Gastrocnemius medialis (tissue), 4 donors: ENCODE data around the gene WBP4. TPM values are rescaled to one million over a fixed set of nuclear protein-coding genes. Genes with fewer than 3 reads are reported as not detected.

ENCODE experiments used
- ATAC-seq, 2 donors: fragments of 150-250 bp; one replicate each; pipeline ENCODE4 v1.9.1; 2016
- DNase-seq, 2 donors: peaks; one replicate each; pipeline ENCODE4 v3.0.0-alpha.2; 2019
- H3K27ac ChIP-seq, 4 donors: fragments of 200-600 bp; sonication (generic); 1 replicate in 1 of 4; 2 replicates in 3 of 4; pipeline ENCODE4 v1.5.1; 2016 to 2018; ENCODE audit warnings: mild to moderate bottlenecking in 2 of 4, moderate library complexity in 1 of 4
- H3K27me3 ChIP-seq, 3 donors: fragments of 200-600 bp; sonication (generic) in 2 of 3; 1 replicate in 1 of 3; 2 replicates in 2 of 3; pipeline versions ENCODE4 v1.5.1 to v1.6.0; 2016 to 2019; ENCODE audit warnings: mild to moderate bottlenecking in 1 of 3, moderate library complexity in 1 of 3
- H3K36me3 ChIP-seq, 2 donors: fragments of 200-600 bp; sonication (generic) in 1 of 2; one replicate each; pipeline ENCODE4 v1.5.1; 2017 to 2018
- H3K4me1 ChIP-seq, 2 donors: fragments of 200-600 bp; sonication (generic) in 1 of 2; one replicate each; pipeline ENCODE4 v1.5.1; 2016 to 2017; ENCODE audit warnings: mild to moderate bottlenecking in 2 of 2
- H3K4me3 ChIP-seq, 4 donors: fragments of 200-600 bp; sonication (generic) in 3 of 4; 1 replicate in 1 of 4; 2 replicates in 3 of 4; pipeline ENCODE4 v1.5.1; 2016 to 2019; ENCODE audit warnings: mild to moderate bottlenecking in 2 of 4
- H3K9me3 ChIP-seq, 3 donors: fragments of 200-600 bp; sonication (generic) in 2 of 3; 1 replicate in 1 of 3; 2 replicates in 2 of 3; pipeline ENCODE4 v1.5.1; 2016 to 2019
- CTCF ChIP-seq, 5 experiments: fragments of 450-650 bp in 3 of 5; fragments of 200-600 bp in 2 of 5; sonication (generic) in 2 of 5; IDR thresholded peaks in 4 of 5; conservative IDR thresholded peaks in 1 of 5; 1 replicate in 4 of 5; 2 replicates in 1 of 5; pipeline ENCODE4 v1.5.1; 2016 to 2019; ENCODE audit warnings: antibody characterized with exemption in 5 of 5, mild to moderate bottlenecking in 3 of 5, moderate library complexity in 3 of 5
- POLR2A ChIP-seq, 2 donors: fragments of 450-650 bp; IDR thresholded peaks; one replicate each; pipeline ENCODE4 v1.6.1; 2017; ENCODE audit warnings: antibody characterized with exemption in 2 of 2, mild to moderate bottlenecking in 2 of 2, moderate library complexity in 2 of 2
- in situ Hi-C, 4 donors: fragments of 200-750 bp; cut with MboI; loops; one replicate each; pipeline versions ENCODE4 v1.15.0 to v1.8.0; 2017; ENCODE audit warnings: low sequenced_read_pairs in 4 of 4
- intact Hi-C: fragments of 100-400 bp; cut with DNase I; formaldehyde crosslinking; loops from one replicate; pipeline ENCODE4 v1.15.1; 2023; ENCODE audit warnings: low total_unique reads
- total RNA-seq, 4 donors: library from RNA; depleted of rRNA; stranded (reverse); fragments of >200 nt; gene quantifications; one replicate each; pipeline versions ENCODE4 v1.1.0 to v1.2.3, GENCODE V29; 2016

WBP4 gene
- total RNA-seq, 4 donors from 2014 or later, result 20.2 to 31.3 (median 25.5) TPM

GRCh38 chr13:41099986-41100385 lies 38.7 kb downstream of the WBP4 start:
- H3K4me1 ChIP-seq, result no peaks in the 10 kb centered on the region
- ATAC-seq (no peak), DNase-seq (no peak)
- TF ChIP-seq POLR2A (IDR thresholded peaks at IDR 0.05) (no peak), CTCF (IDR thresholded peaks at IDR 0.05 in 4 of 5, conservative IDR thresholded peaks at IDR 0.05 in 1 of 5) (no peak)
- H3K36me3 ChIP-seq, result no peaks in the 10 kb centered on the region
- H3K27ac ChIP-seq, result no peak overlapping the region
- H3K27me3 ChIP-seq, result no peaks in the 10 kb centered on the region
- in situ Hi-C loops (no loop called here), intact Hi-C loops (no loop called here)
- H3K9me3 ChIP-seq, result no peaks in the 10 kb centered on the region
- no peak overlapping the region for H3K4me3 ChIP-seq

DNA sequence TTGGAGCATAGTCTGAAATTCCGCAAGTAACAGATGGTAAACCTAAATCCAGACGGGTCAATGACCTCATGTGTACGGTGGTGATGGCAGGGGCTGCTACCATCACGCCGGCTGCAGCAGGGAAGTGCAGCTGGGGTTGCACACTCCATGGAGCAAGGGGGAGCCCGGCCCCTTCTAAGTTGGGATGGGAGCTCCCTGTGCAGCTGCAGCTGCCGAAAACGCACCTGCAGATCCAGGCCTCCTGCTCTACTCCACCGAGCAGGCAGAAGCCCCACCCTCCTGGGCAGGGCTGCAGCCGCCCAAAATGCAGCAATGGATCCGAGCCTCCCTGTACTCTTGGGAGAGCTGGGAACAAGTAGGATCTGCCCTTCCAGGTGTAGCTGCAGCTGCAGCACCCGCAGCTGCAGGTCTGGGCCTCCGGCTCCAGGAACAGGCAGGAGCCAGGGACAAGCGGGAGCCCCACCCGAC lies 45.8 kb downstream of the WBP4 start:
- intact Hi-C loops (no loop called here), in situ Hi-C loops (no loop called here)
- ATAC-seq (no peak), DNase-seq (no peak)
- Histone ChIP-seq H3K27me3 (no peaks in the 10 kb centered on the region), H3K27ac (no peak overlapping the region), H3K4me3 (no peak overlapping the region), H3K4me1 (no peaks in the 10 kb centered on the region), H3K36me3 (no peaks in the 10 kb centered on the region), H3K9me3 (no peaks in the 10 kb centered on the region)
- no peak for TF ChIP-seq CTCF (IDR thresholded peaks at IDR 0.05 in 4 of 5, conservative IDR thresholded peaks at IDR 0.05 in 1 of 5)
- no peak for TF ChIP-seq POLR2A (IDR thresholded peaks at IDR 0.05)

DNA sequence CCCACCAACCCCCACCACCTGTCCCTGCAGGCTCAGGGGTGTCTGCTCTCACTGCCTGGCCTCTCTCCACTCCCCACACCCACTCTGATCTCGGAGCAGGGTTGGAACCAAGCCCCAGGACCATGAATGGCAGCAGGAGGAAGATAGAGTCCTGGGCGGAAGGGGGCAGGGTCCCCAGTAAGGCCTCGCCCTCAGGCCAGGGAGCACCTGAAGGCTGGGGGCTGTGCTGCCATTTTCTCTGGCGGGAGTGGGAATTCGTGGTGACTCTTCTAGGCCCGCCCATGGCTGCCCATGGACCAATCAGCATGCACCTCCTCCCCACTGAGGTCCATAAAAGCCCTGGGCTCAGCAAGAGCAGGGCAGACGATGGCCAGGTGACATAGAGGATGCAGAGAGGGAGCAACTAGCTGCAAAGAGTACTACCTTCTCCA lies 46.3 kb downstream of the WBP4 start:
- Histone ChIP-seq H3K9me3 (no peaks in the 10 kb centered on the region), H3K27me3 (no peaks in the 10 kb centered on the region), H3K27ac (no peak overlapping the region), H3K36me3 (no peaks in the 10 kb centered on the region), H3K4me3 (no peak overlapping the region), H3K4me1 (no peaks in the 10 kb centered on the region)
- DNase-seq (no peak), ATAC-seq (no peak)
- TF ChIP-seq POLR2A (IDR thresholded peaks at IDR 0.05) (no peak), CTCF (IDR thresholded peaks at IDR 0.05 in 4 of 5, conservative IDR thresholded peaks at IDR 0.05 in 1 of 5) (no peak)
- in situ Hi-C loops (no loop called here), intact Hi-C loops (no loop called here)

DNA sequence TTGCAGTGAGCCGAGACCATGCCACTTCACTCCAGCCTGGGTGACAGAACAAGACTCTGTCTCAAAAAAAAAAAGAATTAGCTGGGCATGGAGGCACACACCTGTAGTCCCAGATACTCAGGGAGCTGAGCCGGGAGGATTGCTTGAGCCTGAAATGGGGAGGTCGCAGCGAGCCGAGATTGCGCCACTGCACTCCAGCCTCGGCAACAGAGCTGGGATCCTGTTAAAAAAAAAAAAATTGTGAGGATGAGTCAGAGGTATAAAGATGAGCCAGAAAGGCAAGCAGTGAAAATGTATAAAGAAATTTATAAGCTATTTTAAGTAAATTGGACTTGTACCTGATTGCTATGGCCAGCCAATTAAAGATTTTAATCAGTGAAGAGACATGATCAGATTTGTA lies 50.1 kb downstream of the WBP4 start:
- intact Hi-C loops (no loop called here), in situ Hi-C loops (no loop called here)
- Histone ChIP-seq H3K27ac (no peak overlapping the region), H3K4me1 (no peaks in the 10 kb centered on the region), H3K9me3 (no peaks in the 10 kb centered on the region), H3K36me3 (no peaks in the 10 kb centered on the region), H3K27me3 (no peaks in the 10 kb centered on the region), H3K4me3 (no peak overlapping the region)
- DNase-seq (no peak), ATAC-seq (no peak)
- TF ChIP-seq POLR2A (IDR thresholded peaks at IDR 0.05), result no peak
- TF ChIP-seq CTCF (IDR thresholded peaks at IDR 0.05 in 4 of 5, conservative IDR thresholded peaks at IDR 0.05 in 1 of 5), result no peak

DNA sequence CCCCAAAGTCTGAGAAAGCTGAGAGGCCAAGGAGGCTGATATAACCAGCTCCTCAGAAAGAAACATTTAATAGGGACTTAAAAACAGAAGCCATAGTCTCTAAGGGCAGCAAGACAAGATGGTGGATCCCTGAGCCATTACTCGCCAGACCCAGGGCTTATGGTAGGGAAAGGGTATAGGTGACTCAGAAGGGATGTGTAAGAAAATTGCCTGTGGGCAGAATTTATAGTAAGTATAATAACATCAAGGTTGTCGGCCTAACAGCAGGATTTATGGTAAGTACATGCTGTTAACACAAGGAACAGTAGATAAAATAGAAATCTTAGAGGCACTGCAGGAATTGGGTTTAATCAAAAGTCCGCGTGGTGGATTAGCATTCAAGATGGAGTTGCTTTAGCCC lies 56.6 kb downstream of the WBP4 start:
- in situ Hi-C loops (no loop called here), intact Hi-C loops (no loop called here)
- H3K9me3 ChIP-seq, result no peaks in the 10 kb centered on the region
- DNase-seq (no peak), ATAC-seq (no peak)
- H3K27me3 ChIP-seq, result no peaks in the 10 kb centered on the region
- H3K4me1 ChIP-seq, result no peaks in the 10 kb centered on the region
- no peak overlapping the region for H3K27ac ChIP-seq
- TF ChIP-seq POLR2A (IDR thresholded peaks at IDR 0.05) (no peak), CTCF (IDR thresholded peaks at IDR 0.05 in 4 of 5, conservative IDR thresholded peaks at IDR 0.05 in 1 of 5) (no peak)
- H3K4me3 ChIP-seq, result no peak overlapping the region
- no peaks in the 10 kb centered on the region for H3K36me3 ChIP-seq
